Measurements from ENCODE around the gene AGBL1. TPM values are rescaled to one million over a fixed set of nuclear protein-coding genes. Genes with fewer than 3 reads are reported as not detected.

AGBL1 gene
- total RNA-seq, 1 donor, result under 0.01 TPM

GRCh38 chr15:86894269-86894668 is 814.6 kb downstream of the AGBL1 start:
- no peak for DNase-seq (ENCODE audit: low read depth in 2 of 3, low spot score in 2 of 3)

GRCh38 chr15:86903642-86904421 is 824.2 kb downstream of the AGBL1 start:
- DNase-seq (ENCODE audit: low read depth in 2 of 3, low spot score in 2 of 3), result no peak

DNA sequence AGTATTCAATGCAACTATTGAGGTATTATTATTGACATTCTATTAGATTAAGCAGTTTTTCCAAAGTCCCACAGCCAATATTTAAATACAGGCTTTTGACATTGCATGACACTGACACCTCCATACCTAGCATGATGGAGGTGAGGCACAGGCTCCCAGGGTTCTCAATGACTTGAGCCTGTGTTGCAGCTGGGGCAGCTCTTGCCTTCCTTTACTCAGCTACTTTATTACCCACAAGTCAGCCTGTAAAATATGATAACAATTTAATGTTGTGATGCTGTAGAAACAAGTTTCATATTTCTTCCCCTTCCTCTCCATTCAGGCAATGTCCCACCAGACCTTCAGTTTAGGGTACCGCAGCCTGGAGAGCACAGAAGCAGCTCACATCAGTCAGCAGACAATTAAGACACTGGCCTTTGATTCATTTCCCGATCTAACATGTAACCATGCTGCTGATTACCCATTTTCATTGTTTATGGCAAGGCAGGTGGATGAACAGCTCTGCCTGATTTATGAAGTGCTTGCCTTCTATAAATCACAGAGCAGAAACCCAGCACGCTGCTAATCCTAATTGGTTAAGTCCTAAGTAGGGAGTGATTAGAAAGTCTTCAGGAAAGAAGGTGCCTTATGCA is 826.1 kb downstream of the AGBL1 start:
- no peak for DNase-seq (ENCODE audit: low read depth in 2 of 3, low spot score in 2 of 3)

GRCh38 chr15:86906376-86906775 is 826.7 kb downstream of the AGBL1 start:
- no peak for DNase-seq (ENCODE audit: low read depth in 2 of 3, low spot score in 2 of 3)

DNA sequence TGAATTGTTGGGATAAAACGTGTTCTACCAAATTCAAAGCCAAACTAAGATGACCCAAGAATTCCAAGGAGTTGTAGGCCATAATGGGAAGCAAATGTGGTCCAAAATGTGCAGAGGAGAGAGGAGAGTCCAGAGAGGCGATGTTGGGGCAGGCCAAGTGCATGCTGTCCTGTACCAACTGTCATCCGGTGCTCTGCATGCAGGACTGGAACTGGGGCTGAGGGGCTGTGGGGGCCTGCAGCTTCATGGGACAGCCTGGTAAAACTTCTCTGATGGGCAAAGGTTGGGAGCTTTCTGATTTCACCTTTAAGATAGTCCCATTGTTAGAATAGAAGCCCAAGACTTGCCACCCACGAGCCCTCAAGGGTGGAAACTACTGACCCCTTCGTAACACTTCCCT is 831.4 kb downstream of the AGBL1 start:
- DNase-seq (ENCODE audit: low read depth in 2 of 3, low spot score in 2 of 3), result no peak

- no peak for DNase-seq (ENCODE audit: low read depth in 2 of 3, low spot score in 2 of 3)
Measured at GRCh38 chr15:86912661-86913060, 833.0 kb downstream of the AGBL1 start.

- DNase-seq (ENCODE audit: low read depth in 2 of 3, low spot score in 2 of 3), result peak in 2 of 3 donors; percentile 12 to 44
Measured at GRCh38 chr15:86915811-86916331, 836.2 kb downstream of the AGBL1 start.

- no peak for DNase-seq (ENCODE audit: low read depth in 2 of 3, low spot score in 2 of 3)
Measured at GRCh38 chr15:86916671-86917360, 837.1 kb downstream of the AGBL1 start.

- DNase-seq (ENCODE audit: low read depth in 2 of 3, low spot score in 2 of 3), result no peak
Measured at GRCh38 chr15:86917361-86917671, 837.6 kb downstream of the AGBL1 start.

- DNase-seq (ENCODE audit: low read depth in 2 of 3, low spot score in 2 of 3), result no peak
Measured at GRCh38 chr15:86919581-86919980, 839.9 kb downstream of the AGBL1 start.

DNA sequence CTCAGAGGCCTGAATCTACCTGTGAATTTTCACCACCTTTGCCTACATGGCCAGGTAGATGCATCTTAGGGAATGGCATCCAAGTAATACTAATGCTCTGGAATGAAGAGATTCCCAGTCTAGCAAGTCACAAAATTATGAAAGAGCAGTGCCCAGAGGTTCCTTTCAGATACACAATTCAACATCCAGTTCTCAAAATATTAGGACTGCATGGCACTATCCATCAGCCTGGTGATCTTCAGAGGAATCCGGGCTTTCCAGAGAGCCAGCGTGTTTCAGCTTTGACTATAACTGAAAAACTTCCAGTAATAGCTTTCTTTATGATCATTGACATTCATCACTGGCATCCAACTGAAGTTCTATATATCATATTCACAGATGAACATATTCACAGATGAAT is 849.8 kb downstream of the AGBL1 start:
- no peak for DNase-seq (ENCODE audit: low read depth in 2 of 3, low spot score in 2 of 3)

DNA sequence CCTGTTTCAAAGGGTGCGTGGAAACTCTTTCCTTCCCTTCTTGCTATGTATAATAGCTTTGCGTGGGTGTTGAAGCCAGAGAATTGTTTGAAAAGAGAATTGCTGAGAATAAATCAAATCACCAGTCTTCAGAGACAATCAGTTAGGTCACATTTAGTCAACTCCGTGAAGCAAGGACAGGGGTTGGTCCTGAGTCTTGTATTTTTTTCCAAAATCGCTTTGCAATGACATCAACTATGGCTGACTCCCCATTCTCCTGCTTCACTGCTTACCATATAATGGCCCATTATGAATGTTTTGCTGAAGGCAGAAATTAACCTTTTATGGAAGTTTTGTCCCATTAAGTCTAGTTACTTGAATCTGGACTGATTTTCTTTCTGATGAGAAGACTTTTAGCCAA is 852.8 kb downstream of the AGBL1 start:
- no peak for DNase-seq (ENCODE audit: low read depth in 2 of 3, low spot score in 2 of 3)

- DNase-seq (ENCODE audit: low read depth in 2 of 3, low spot score in 2 of 3), result no peak
Measured at GRCh38 chr15:86935841-86936240, 856.2 kb downstream of the AGBL1 start.

DNA sequence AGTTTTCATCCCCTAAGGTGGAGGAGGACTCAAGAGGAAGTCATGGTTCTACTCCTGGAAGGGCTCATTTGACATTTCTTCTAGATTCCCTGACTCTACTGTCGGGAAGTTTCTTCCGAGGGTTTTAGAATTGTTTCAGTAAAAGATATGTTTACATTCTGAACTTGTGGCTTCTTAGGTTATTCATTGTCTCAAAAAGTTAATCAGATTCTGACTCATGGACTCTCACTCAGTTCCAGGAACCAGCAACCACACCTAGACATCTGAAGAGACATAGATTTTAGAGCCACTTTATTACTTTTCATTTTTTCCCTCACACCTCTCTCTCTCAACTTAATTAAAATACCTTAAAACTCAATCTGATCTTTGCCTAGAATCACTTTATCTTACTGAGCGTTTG is 862.6 kb downstream of the AGBL1 start:
- no peak for DNase-seq (ENCODE audit: low read depth in 2 of 3, low spot score in 2 of 3)

DNA sequence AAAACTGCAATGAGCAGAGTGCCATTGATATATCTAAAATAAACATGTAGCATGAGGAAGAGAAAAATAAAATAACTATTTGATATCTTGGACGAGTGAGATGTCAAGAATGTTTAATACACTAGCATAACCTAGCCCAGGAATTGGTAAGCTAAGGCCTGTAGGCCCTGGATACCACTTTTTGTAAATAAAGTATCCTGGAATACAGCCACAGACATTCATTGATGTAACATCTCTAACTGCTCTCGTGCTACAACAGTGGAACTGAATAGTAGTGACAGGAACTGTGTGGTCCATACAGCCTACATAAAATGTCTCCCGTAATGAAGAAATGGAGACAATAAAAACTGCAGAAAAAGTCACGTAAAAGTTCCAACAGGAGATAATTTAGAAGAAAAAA is 869.0 kb downstream of the AGBL1 start:
- DNase-seq (ENCODE audit: low read depth in 2 of 3, low spot score in 2 of 3), result no peak

DNA sequence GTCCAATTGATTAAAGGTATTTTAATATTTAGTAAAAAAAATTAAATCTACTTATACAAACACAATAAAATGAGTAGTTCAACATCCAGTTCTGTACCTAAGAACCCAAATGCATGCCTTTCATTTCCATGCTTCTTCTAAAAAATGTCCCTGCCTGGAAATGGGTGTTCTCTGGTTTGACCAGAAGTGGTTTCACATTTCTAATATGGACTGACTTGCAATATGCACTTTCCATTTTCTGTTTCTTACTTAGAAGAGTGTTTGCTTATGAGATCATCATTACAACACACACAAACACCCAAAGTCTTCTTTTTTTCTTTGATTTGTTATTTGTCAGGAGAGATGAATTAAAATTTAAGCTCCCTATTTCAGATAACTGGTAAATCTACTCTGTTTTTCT is 879.6 kb downstream of the AGBL1 start:
- DNase-seq (ENCODE audit: low read depth in 2 of 3, low spot score in 2 of 3), result no peak

GRCh38 chr15:86961669-86962068 is 882.0 kb downstream of the AGBL1 start:
- no peak for DNase-seq (ENCODE audit: low read depth in 2 of 3, low spot score in 2 of 3)

DNA sequence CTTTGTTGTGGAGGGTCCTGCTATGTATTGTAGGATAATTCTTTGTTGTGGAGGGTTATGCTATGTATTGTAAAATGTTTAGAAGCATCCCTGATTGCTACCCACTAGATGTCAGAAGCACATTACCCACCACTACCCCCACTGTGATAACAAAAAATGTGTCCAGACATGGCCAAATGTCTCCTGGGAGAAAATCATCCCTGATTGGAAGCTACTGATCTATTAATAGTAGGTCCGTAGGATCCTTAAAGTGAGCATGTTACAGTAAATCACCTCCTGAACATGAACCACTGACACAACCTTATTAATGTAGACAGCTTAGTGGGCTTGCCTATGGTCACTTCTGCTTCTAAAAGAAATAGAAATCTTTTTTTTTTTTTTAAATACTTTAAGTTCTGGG is 884.6 kb downstream of the AGBL1 start:
- DNase-seq (ENCODE audit: low read depth in 2 of 3, low spot score in 2 of 3), result no peak

- DNase-seq (ENCODE audit: low read depth in 2 of 3, low spot score in 2 of 3), result no peak
Measured at GRCh38 chr15:86968244-86968643, 888.6 kb downstream of the AGBL1 start.

DNA sequence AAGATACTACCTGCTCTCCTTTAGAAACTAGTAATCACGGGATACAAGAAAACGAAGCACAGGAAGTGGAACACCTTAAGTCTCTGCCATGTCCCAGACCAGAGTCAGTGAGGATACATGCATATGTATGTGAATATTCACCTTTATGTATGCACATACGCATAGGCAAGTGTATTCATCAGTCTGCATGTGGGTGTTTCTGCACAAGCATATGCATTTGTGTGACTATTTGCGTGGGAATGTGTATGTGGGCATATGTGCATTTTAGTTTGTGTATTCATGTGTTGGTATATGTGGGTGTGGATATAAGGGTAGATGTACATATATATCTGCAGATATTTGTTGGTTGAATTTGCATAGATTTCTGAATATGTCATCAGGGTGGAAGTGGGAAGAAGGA is 889.7 kb downstream of the AGBL1 start:
- no peak for DNase-seq (ENCODE audit: low read depth in 2 of 3, low spot score in 2 of 3)

GRCh38 chr15:86973284-86973844 is 893.7 kb downstream of the AGBL1 start:
- DNase-seq (ENCODE audit: low read depth in 2 of 3, low spot score in 2 of 3), result no peak

All from hematopoietic multipotent progenitor cell (in vitro differentiated cells).